ENCODE data around the gene KRTAP12-1. TPM values are rescaled to one million over a fixed set of nuclear protein-coding genes. Genes with fewer than 3 reads are reported as not detected.

KRTAP12-1 gene
- total RNA-seq, 1 donor from 2014 or later, result not detected

GRCh38 chr21:44653123-44653522, 28.8 kb downstream of the KRTAP12-1 start:
- Histone ChIP-seq H3K27me3 (ENCODE audit: low read depth) (peaks cover 22% of the 10 kb centered on the region), H3K4me3 (no peak overlapping the region), H3K27ac (replicated peaks) (no peak overlapping the region), H3K36me3 (no peaks in the 10 kb centered on the region), H3K9me3 (replicated peaks) (peaks cover 12% of the 10 kb centered on the region), H3K4me1 (no peaks in the 10 kb centered on the region)
- no peak for TF ChIP-seq CTCF (IDR thresholded peaks at IDR 0.05; ENCODE audit: borderline replicate concordance)
- no peak for DNase-seq
- intact Hi-C loops (cut with micrococcal nuclease), result no loop called here

GRCh38 chr21:44650973-44651675, 30.8 kb downstream of the KRTAP12-1 start:
- DNase-seq, result no peak
- Histone ChIP-seq H3K27me3 (ENCODE audit: low read depth) (peaks cover 22% of the 10 kb centered on the region), H3K4me1 (no peaks in the 10 kb centered on the region), H3K9me3 (replicated peaks) (peaks cover 3% of the 10 kb centered on the region), H3K4me3 (no peak overlapping the region), H3K36me3 (no peaks in the 10 kb centered on the region), H3K27ac (replicated peaks) (no peak overlapping the region)
- intact Hi-C loops (cut with micrococcal nuclease), result no loop called here
- no peak for TF ChIP-seq CTCF (IDR thresholded peaks at IDR 0.05; ENCODE audit: borderline replicate concordance)

GRCh38 chr21:44650265-44650972, 31.5 kb downstream of the KRTAP12-1 start:
- peaks cover 3% of the 10 kb centered on the region for H3K9me3 ChIP-seq (replicated peaks)
- H3K36me3 ChIP-seq, result no peaks in the 10 kb centered on the region
- intact Hi-C loops (cut with micrococcal nuclease), result no loop called here
- no peak for DNase-seq
- no peak overlapping the region for H3K4me3 ChIP-seq
- no peak for TF ChIP-seq CTCF (IDR thresholded peaks at IDR 0.05; ENCODE audit: borderline replicate concordance)
- peaks cover 22% of the 10 kb centered on the region for H3K27me3 ChIP-seq (ENCODE audit: low read depth)
- H3K27ac ChIP-seq (replicated peaks), result no peak overlapping the region
- H3K4me1 ChIP-seq, result no peaks in the 10 kb centered on the region

- DNase-seq, result no peak
- intact Hi-C loops (cut with micrococcal nuclease), result no loop called here
- peaks cover 22% of the 10 kb centered on the region for H3K27me3 ChIP-seq (ENCODE audit: low read depth)
- no peaks in the 10 kb centered on the region for H3K36me3 ChIP-seq
- H3K9me3 ChIP-seq (replicated peaks), result peaks cover 11% of the 10 kb centered on the region
- no peaks in the 10 kb centered on the region for H3K4me1 ChIP-seq
- H3K4me3 ChIP-seq, result no peak overlapping the region
- no peak overlapping the region for H3K27ac ChIP-seq (replicated peaks)
- TF ChIP-seq CTCF (IDR thresholded peaks at IDR 0.05; ENCODE audit: borderline replicate concordance), result no peak
Measured at GRCh38 chr21:44649521-44650100, 32.4 kb downstream of the KRTAP12-1 start.

- no peak overlapping the region for H3K27ac ChIP-seq (replicated peaks)
- H3K27me3 ChIP-seq (ENCODE audit: low read depth), result peaks cover 22% of the 10 kb centered on the region
- no peaks in the 10 kb centered on the region for H3K4me1 ChIP-seq
- TF ChIP-seq CTCF (IDR thresholded peaks at IDR 0.05; ENCODE audit: borderline replicate concordance), result no peak
- H3K36me3 ChIP-seq, result no peaks in the 10 kb centered on the region
- H3K4me3 ChIP-seq, result no peak overlapping the region
- H3K9me3 ChIP-seq (replicated peaks), result peaks cover 20% of the 10 kb centered on the region
- intact Hi-C loops (cut with micrococcal nuclease), result no loop called here
- DNase-seq, result no peak
Measured at GRCh38 chr21:44648557-44649311, 33.2 kb downstream of the KRTAP12-1 start.

All from left ventricle myocardium inferior (tissue), 1 donor.